SJSA1 (cell line): Measurements from ENCODE around the gene NAPG. TPM values are rescaled to one million over a fixed set of nuclear protein-coding genes. Genes with fewer than 3 reads are reported as not detected.
"Not testable (repeated sequence)": the region's sequence is repeated elsewhere in the genome, so short reads cannot be mapped to it uniquely, and the experiment has no call there.

ENCODE experiments used
- DNase-seq, 2 experiments: peaks; one replicate each; pipeline ENCODE4 v3.0.0-alpha.2; 2015 to 2020; ENCODE audit warnings: low spot score in 2 of 2, low read depth in 1 of 2
- H3K27ac ChIP-seq: fragments of 250-450 bp; sonication (Bioruptor Pico); 2 replicates; pipeline ENCODE4 v1.5.1; 2020; ENCODE audit warnings: mild to moderate bottlenecking, moderate library complexity
- H3K27me3 ChIP-seq: fragments of 250-450 bp; sonication (Bioruptor Pico); replicated peaks from 2 replicates; pipeline ENCODE4 v1.5.1; 2020; ENCODE audit warnings: mild to moderate bottlenecking, moderate library complexity
- H3K36me3 ChIP-seq: fragments of 250-450 bp; sonication (Bioruptor Pico); 2 replicates; pipeline ENCODE4 v1.5.1; 2020; ENCODE audit warnings: mild to moderate bottlenecking
- H3K4me1 ChIP-seq: fragments of 250-450 bp; sonication (Bioruptor Pico); replicated peaks from 2 replicates; pipeline ENCODE4 v1.6.1; 2021; ENCODE audit warnings: mild to moderate bottlenecking
- H3K4me3 ChIP-seq: fragments of 250-450 bp; sonication (Bioruptor Pico); 2 replicates; pipeline ENCODE4 v1.5.1; 2020; ENCODE audit warnings: mild to moderate bottlenecking
- H3K9me3 ChIP-seq: fragments of 250-450 bp; sonication (Bioruptor Pico); replicated peaks from 2 replicates; pipeline ENCODE4 v1.5.1; 2020; ENCODE audit warnings: mild to moderate bottlenecking
- total RNA-seq: library from RNA; depleted of rRNA; stranded (reverse); fragments of >200 nt; shearing (Covaris generic); gene quantifications from 2 replicates; pipeline ENCODE4 v1.2.3, GENCODE V29; 2014

Gene NAPG
- total RNA-seq, 1 experiment from 2014 or later, result 62.4 TPM

GRCh38 chr18:10495936-10496335 is 29.9 kb upstream of the NAPG start:
- Histone ChIP-seq H3K4me3 (no peak overlapping the region), H3K27me3 (no peaks in the 10 kb centered on the region), H3K4me1 (no peaks in the 10 kb centered on the region), H3K9me3 (no peaks in the 10 kb centered on the region), H3K27ac (no peak overlapping the region), H3K36me3 (no peaks in the 10 kb centered on the region)
- DNase-seq, result no peak

GRCh38 chr18:10497206-10497749 is 28.5 kb upstream of the NAPG start:
- H3K4me3 ChIP-seq, result no peak overlapping the region
- no peaks in the 10 kb centered on the region for H3K27me3 ChIP-seq
- DNase-seq, result no peak
- no peak overlapping the region for H3K27ac ChIP-seq
- H3K36me3 ChIP-seq, result no peaks in the 10 kb centered on the region
- H3K4me1 ChIP-seq, result no peaks in the 10 kb centered on the region
- no peaks in the 10 kb centered on the region for H3K9me3 ChIP-seq

- H3K4me1 ChIP-seq, result no peaks in the 10 kb centered on the region
- no peaks in the 10 kb centered on the region for H3K27me3 ChIP-seq
- DNase-seq, result no peak
- no peaks in the 10 kb centered on the region for H3K9me3 ChIP-seq
- no peak overlapping the region for H3K27ac ChIP-seq
- no peaks in the 10 kb centered on the region for H3K36me3 ChIP-seq
- H3K4me3 ChIP-seq, result no peak overlapping the region
These were observed 26.6 kb upstream of the NAPG start for GRCh38 chr18:10499230-10499629.

- Histone ChIP-seq H3K4me3 (no peak overlapping the region), H3K36me3 (no peaks in the 10 kb centered on the region), H3K4me1 (no peaks in the 10 kb centered on the region), H3K27ac (no peak overlapping the region), H3K9me3 (no peaks in the 10 kb centered on the region), H3K27me3 (no peaks in the 10 kb centered on the region)
- no peak for DNase-seq
These were observed 25.8 kb upstream of the NAPG start for GRCh38 chr18:10500038-10500437.

- DNase-seq, result no peak
- H3K9me3 ChIP-seq, result no peaks in the 10 kb centered on the region; the same call in 1 of the 2 replicates
- H3K4me3 ChIP-seq, result no peak overlapping the region
- H3K27me3 ChIP-seq, result no peaks in the 10 kb centered on the region
- H3K36me3 ChIP-seq, result no peaks in the 10 kb centered on the region
- H3K27ac ChIP-seq, result no peak overlapping the region
- H3K4me1 ChIP-seq, result no peaks in the 10 kb centered on the region
These were observed 21.1 kb upstream of the NAPG start for GRCh38 chr18:10504723-10505122.

- not testable (repeated sequence) for H3K36me3 ChIP-seq, H3K27me3 ChIP-seq, DNase-seq, H3K27ac ChIP-seq, H3K4me3 ChIP-seq, H3K4me1 ChIP-seq, H3K9me3 ChIP-seq
These were observed 19.9 kb upstream of the NAPG start for GRCh38 chr18:10505892-10506291.

GRCh38 chr18:10508591-10508990 is 17.2 kb upstream of the NAPG start:
- Histone ChIP-seq H3K4me1 (no peaks in the 10 kb centered on the region), H3K27me3 (peaks cover 3% of the 10 kb centered on the region), H3K4me3 (no peak overlapping the region), H3K27ac (no peak overlapping the region), H3K36me3 (no peaks in the 10 kb centered on the region), H3K9me3 (no peaks in the 10 kb centered on the region; the same call in 1 of the 2 replicates)
- no peak for DNase-seq

GRCh38 chr18:10511236-10511635 is 14.6 kb upstream of the NAPG start:
- Histone ChIP-seq H3K4me3 (no peak overlapping the region), H3K4me1 (no peaks in the 10 kb centered on the region), H3K36me3 (no peaks in the 10 kb centered on the region), H3K27me3 (peaks cover 3% of the 10 kb centered on the region), H3K27ac (no peak overlapping the region), H3K9me3 (no peaks in the 10 kb centered on the region; the same call in 1 of the 2 replicates)
- no peak for DNase-seq

- no peaks in the 10 kb centered on the region for H3K36me3 ChIP-seq
- no peak for DNase-seq
- H3K9me3 ChIP-seq, result no peaks in the 10 kb centered on the region
- H3K4me3 ChIP-seq, result no peak overlapping the region
- no peaks in the 10 kb centered on the region for H3K4me1 ChIP-seq
- H3K27ac ChIP-seq, result no peak overlapping the region
- peaks cover 3% of the 10 kb centered on the region for H3K27me3 ChIP-seq
These were observed 11.7 kb upstream of the NAPG start for GRCh38 chr18:10514082-10514481.

- H3K9me3 ChIP-seq, result no peaks in the 10 kb centered on the region
- DNase-seq, result no peak
These were observed 11.2 kb upstream of the NAPG start for GRCh38 chr18:10514601-10515000.

GRCh38 chr18:10515456-10515855 is 10.4 kb upstream of the NAPG start:
- Histone ChIP-seq H3K4me3 (no peak overlapping the region), H3K36me3 (no peaks in the 10 kb centered on the region), H3K27me3 (peaks cover 3% of the 10 kb centered on the region), H3K9me3 (no peaks in the 10 kb centered on the region), H3K4me1 (peaks cover 8% of the 10 kb centered on the region), H3K27ac (no peak overlapping the region)
- no peak for DNase-seq

More at GRCh38 chr18:10514601-10515000, 11.2 kb upstream of the NAPG start:
- Histone ChIP-seq H3K27ac (no peak overlapping the region), H3K27me3 (peaks cover 3% of the 10 kb centered on the region), H3K36me3 (no peaks in the 10 kb centered on the region), H3K4me1 (peaks cover 5% of the 10 kb centered on the region), H3K4me3 (no peak overlapping the region)

- Histone ChIP-seq H3K36me3 (no peaks in the 10 kb centered on the region), H3K27me3 (peaks cover 3% of the 10 kb centered on the region), H3K9me3 (no peaks in the 10 kb centered on the region), H3K4me3 (no peak overlapping the region), H3K4me1 (peaks cover 8% of the 10 kb centered on the region), H3K27ac (no peak overlapping the region)
- DNase-seq, result no peak
These were observed 9.7 kb upstream of the NAPG start for GRCh38 chr18:10516078-10516477.

- peaks cover 8% of the 10 kb centered on the region for H3K4me1 ChIP-seq
These were observed 7.1 kb upstream of the NAPG start for GRCh38 chr18:10518595-10519255.

GRCh38 chr18:10519366-10519765 is 6.5 kb upstream of the NAPG start:
- Histone ChIP-seq H3K36me3 (no peaks in the 10 kb centered on the region), H3K4me3 (no peak overlapping the region), H3K9me3 (no peaks in the 10 kb centered on the region), H3K27ac (no peak overlapping the region), H3K4me1 (peaks cover 8% of the 10 kb centered on the region), H3K27me3 (no peaks in the 10 kb centered on the region; the same call in 1 of the 2 replicates)
- no peak for DNase-seq

More at GRCh38 chr18:10518595-10519255, 7.1 kb upstream of the NAPG start:
- no peak overlapping the region for H3K4me3 ChIP-seq
- H3K27me3 ChIP-seq, result no peaks in the 10 kb centered on the region; the same call in 1 of the 2 replicates
- H3K9me3 ChIP-seq, result no peaks in the 10 kb centered on the region
- no peaks in the 10 kb centered on the region for H3K36me3 ChIP-seq
- no peak for DNase-seq
- no peak overlapping the region for H3K27ac ChIP-seq
